Activated T-cell treated with anti-CD3 and anti-CD28 coated beads, Interleukin-2, amount 50 U/mL, for 72 hours (primary cell): ENCODE results near the gene MYOF. TPM values are rescaled to one million over a fixed set of nuclear protein-coding genes. Genes with fewer than 3 reads are reported as not detected.

Experiments used
- ATAC-seq, 2 donors: fragments of 150-1000 bp; cut with Tn5 transposase; replicated peaks in 1 of 2; 2 replicates each; pipeline ENCODE4 v1.10.0; 2021; ENCODE audit warnings: moderate library complexity in 2 of 2, mild to moderate bottlenecking in 1 of 2
- DNase-seq, 2 donors: peaks; one replicate each; pipeline ENCODE4 v3.0.0; 2021 to 2022; ENCODE audit warnings: mixed read lengths in 1 of 2
- H3K27ac Mint-ChIP-seq: one replicate; pipeline ENCODE4 v1.8.0; 2022; ENCODE audit warnings: mild to moderate bottlenecking, moderate library complexity, mixed read lengths
- H3K27me3 Mint-ChIP-seq: one replicate; pipeline ENCODE4 v1.8.0; 2022; ENCODE audit warnings: low read depth, mixed read lengths
- H3K36me3 Mint-ChIP-seq, 2 donors: one replicate each; pipeline ENCODE4 v1.8.0; 2022; ENCODE audit warnings: mixed read lengths in 2 of 2, mild to moderate bottlenecking in 1 of 2; ENCODE audit not compliant: insufficient read depth in 2 of 2
- H3K4me1 Mint-ChIP-seq: one replicate; pipeline ENCODE4 v1.8.0; 2022; ENCODE audit warnings: low read depth, mixed read lengths
- H3K4me3 Mint-ChIP-seq, 2 donors: one replicate each; pipeline ENCODE4 v1.8.0; 2022; ENCODE audit warnings: mild to moderate bottlenecking in 2 of 2, mixed read lengths in 2 of 2, moderate library complexity in 2 of 2
- H3K9me3 Mint-ChIP-seq, 2 donors: one replicate each; pipeline ENCODE4 v1.8.0; 2022; ENCODE audit warnings: mixed read lengths in 2 of 2
- total RNA-seq, 2 donors: library from RNA; stranded (reverse); gene quantifications; one replicate each; pipeline ENCODE4 v1.2.3, GENCODE V29; 2022

Gene MYOF
- total RNA-seq, 2 donors from 2014 or later: 32.3 to 32.4 TPM

DNA sequence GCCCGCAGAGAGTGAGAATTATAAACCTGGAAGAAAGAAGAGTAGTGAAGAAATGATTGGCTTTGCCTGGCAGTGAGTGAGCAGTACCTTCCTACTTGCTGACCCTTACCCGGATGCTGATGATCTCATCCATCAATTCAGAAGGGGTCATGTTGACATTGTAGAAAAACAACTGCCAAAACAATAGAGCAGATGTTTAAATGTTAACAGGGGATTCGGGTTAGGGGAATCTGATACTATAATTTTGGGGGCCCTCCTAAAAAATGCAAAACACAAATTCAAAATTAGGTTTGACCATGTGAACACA lies 78.1 kb downstream of the MYOF start:
- Mint-ChIP-seq H3K4me3 (no peak overlapping the region), H3K27me3 (no peaks in the 10 kb centered on the region), H3K9me3 (no peaks in the 10 kb centered on the region), H3K4me1 (peaks cover 4% of the 10 kb centered on the region), H3K27ac (no peak overlapping the region), H3K36me3 (peaks cover 3 to 11% of the 10 kb centered on the region in 2 donors)
- DNase-seq: no peak
- no peak for ATAC-seq

DNA sequence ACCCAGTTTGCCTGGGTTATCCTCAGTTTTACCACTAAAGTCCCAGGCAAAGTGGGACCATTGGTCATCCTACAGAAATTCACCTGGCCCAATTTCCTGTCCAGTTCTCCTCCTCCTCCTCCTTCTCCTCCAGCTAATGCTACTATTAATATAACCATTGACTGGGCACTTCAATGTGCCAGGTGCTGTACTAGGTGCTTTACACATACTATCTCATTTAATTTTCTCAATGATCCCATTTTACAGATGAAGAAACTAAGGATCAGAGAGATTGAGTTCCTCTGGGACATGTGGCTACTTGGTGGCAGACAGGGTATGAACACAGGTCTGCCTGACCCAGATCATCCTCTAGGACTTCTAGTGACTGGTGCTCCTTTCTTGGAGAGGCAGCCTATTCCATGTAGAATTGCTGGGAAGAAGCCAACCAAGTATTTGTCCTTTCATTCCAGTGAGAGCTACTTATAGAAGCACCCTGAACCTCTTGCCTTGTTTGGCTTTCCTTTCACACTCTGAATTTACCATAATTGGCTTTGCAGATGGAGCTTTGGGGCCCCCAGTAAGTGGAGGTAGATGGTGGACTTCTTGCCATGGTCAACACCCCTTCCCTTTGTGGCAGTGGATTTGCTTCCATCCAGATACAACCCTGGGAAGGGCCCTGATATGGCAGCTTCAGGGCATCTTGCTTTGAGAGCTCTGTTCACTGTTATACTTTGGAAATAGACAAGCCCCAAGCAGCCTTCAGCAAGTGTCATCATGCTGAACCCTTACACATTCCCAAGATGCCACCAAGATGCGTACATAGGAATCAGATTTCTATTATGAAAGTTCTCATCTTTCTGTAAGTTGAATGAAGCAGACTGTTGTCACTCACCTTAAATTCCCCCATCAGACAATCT lies 78.7 kb downstream of the MYOF start:
- ATAC-seq (no peak), DNase-seq (no peak)
- H3K4me1 Mint-ChIP-seq: peaks cover 10% of the 10 kb centered on the region
- H3K36me3 Mint-ChIP-seq: peaks cover 3 to 14% of the 10 kb centered on the region in 2 donors
- no peak overlapping the region for H3K4me3 Mint-ChIP-seq
- H3K27ac Mint-ChIP-seq: no peak overlapping the region
- H3K27me3 Mint-ChIP-seq: no peaks in the 10 kb centered on the region
- H3K9me3 Mint-ChIP-seq: no peaks in the 10 kb centered on the region

DNA sequence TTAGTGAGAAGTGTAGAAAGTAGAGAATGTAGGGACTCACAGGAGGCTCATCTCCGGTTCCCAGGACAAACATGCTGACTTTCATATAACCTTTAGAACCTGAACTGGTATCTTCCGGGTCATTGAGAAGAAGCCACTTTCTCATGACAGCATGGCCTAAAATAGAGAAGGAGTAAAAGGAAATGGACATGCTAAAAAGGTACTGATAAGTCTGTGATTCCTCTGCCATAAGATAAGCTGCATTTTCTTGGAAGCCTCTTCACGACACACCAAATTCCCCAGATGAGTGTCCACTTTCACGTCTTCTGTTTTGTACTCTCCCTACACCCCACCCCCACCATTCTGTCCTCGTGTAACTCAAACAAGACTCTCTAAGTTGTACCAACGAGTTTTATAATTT lies 79.9 kb downstream of the MYOF start:
- Mint-ChIP-seq H3K4me3 (no peak overlapping the region), H3K36me3 (peaks cover 3 to 22% of the 10 kb centered on the region in 2 donors), H3K27ac (no peak overlapping the region), H3K9me3 (no peaks in the 10 kb centered on the region), H3K27me3 (no peaks in the 10 kb centered on the region), H3K4me1 (peaks cover 18% of the 10 kb centered on the region)
- DNase-seq (no peak), ATAC-seq (no peak)

DNA sequence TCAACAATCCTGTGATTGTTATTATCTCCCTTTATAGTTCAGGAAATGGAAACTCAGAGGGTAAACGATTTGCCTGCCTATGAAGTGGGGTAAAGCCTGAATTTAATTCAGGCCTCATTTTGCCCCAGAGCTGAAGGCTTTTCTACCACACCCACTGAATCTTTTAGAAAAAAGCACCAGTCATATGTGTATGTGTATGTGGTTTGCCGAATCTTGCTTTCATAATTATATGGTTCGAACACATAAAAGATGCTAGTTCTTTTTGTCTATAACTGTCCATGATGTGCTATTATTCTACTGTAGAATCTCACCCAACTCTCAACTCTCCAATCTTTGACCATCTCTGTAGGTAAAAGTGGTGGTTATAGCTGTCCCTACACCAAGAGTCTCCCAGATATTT lies 83.6 kb downstream of the MYOF start:
- Mint-ChIP-seq H3K4me1 (peaks cover 18% of the 10 kb centered on the region), H3K9me3 (no peaks in the 10 kb centered on the region), H3K27me3 (no peaks in the 10 kb centered on the region), H3K4me3 (peak overlapping the region in 1 of 2 donors; percentile 48), H3K36me3 (peaks cover 1 to 31% of the 10 kb centered on the region in 2 donors), H3K27ac (no peak overlapping the region)
- ATAC-seq: peak; percentile 72 to 76
- DNase-seq: no peak

DNA sequence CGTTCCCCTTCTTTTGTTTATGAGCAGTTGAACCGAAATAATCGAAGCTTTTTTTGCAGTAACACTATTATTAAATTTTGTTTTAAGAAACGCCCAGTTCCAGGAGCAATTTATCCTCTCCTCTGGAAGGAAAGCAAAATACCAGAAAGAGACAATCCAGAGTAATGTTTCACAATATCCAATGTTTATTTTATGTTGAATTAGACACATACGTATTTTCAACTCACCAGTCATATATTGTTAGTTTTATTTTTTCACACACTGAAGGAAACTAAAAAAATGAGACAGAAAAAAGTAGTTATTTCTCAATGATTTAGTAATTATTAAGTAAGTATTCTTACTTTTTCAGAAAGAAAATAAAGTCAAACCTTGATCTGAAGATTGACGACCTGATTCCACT lies 85.1 kb downstream of the MYOF start:
- DNase-seq (no peak), ATAC-seq (no peak)
- Mint-ChIP-seq H3K4me1 (peaks cover 14% of the 10 kb centered on the region), H3K9me3 (no peaks in the 10 kb centered on the region), H3K27me3 (no peaks in the 10 kb centered on the region), H3K27ac (no peak overlapping the region), H3K4me3 (no peak overlapping the region), H3K36me3 (peaks cover 0 to 31% of the 10 kb centered on the region in 2 donors)

DNA sequence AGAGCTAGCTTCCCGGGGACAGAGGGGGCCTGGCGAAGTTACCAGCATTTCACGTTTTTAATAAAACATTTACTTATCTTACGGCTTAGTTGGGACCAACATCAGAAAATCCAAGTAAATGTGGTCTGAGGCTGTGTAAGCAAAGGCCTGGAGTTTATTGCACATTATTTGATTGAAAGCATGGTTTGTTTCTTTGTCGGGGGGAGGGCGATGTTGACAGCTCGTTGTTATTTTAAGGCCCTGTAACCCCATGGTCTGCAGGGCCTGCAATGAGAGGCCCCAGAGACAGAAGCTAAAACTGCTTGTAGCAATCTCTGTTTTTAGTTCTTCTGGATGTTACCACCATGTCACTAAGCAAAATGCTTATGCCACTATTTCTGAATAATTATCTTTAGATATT lies 88.9 kb downstream of the MYOF start:
- Mint-ChIP-seq H3K4me1 (peaks cover 20% of the 10 kb centered on the region), H3K4me3 (no peak overlapping the region), H3K27ac (no peak overlapping the region), H3K36me3 (peaks cover 0 to 19% of the 10 kb centered on the region in 2 donors), H3K27me3 (no peaks in the 10 kb centered on the region), H3K9me3 (no peaks in the 10 kb centered on the region)
- no peak for ATAC-seq
- no peak for DNase-seq

DNA sequence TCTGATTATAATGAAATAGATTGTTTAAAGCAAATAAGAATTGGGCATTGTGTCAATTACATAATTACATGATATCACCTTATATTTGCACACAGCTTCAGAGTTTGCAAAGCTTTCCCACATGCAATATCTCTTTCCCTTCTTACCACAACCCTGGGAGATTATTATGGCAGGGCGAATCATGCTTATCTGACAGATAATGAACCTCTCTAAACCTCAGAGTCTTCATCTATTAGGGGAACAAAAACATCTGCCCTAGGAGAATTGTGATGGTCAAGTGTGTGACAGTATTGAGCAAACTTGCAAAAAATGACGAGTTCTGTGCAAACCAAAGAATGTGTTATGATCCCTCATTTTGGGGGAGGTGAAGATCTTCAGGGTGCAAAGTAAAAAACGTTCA lies 90.0 kb downstream of the MYOF start:
- no peak for DNase-seq
- no peak for ATAC-seq
- peaks cover 2 to 16% of the 10 kb centered on the region in 2 donors for H3K36me3 Mint-ChIP-seq
- peaks cover 22% of the 10 kb centered on the region for H3K4me1 Mint-ChIP-seq
- H3K27me3 Mint-ChIP-seq: no peaks in the 10 kb centered on the region
- H3K27ac Mint-ChIP-seq: peak overlapping the region; percentile 24
- peaks cover 0 to 2% of the 10 kb centered on the region in 2 donors for H3K9me3 Mint-ChIP-seq
- H3K4me3 Mint-ChIP-seq: no peak overlapping the region

DNA sequence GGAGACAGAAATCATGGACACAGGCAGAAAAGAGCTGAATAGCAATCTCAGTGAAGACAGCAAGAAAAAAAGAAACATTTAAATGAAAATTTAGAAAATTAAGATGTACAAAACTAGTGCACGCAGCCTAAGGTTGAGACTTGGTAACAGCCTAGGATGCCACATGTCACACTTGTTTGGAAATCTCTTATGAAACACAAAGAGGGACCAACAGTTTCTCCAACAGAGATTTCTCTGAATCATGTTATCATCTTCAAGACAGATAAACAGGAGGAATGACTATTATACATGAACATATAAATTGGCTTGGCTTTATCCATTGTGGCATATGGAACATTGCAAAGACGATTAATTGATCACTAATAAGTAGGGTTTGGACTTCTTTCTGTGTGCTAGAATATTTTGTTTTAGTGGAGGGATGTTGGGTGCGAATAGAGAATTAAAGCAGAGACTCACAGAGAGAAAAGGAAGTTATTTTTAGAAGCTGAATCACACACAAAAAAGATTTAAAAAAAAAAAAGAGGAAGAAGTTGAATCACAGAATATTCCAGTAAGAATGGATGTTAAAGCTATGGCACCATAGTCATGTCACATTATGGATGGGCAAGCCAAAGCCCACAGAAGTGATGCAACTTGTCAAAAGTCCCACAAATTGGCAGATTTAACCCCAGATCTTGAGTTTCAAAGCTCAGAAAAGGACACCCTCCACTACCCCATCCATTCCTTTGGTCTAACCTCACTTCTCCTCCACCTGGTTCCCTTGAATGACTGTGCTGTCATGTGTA lies 91.6 kb downstream of the MYOF start:
- Mint-ChIP-seq H3K27ac (no peak overlapping the region), H3K4me3 (no peak overlapping the region), H3K4me1 (peaks cover 34% of the 10 kb centered on the region), H3K27me3 (no peaks in the 10 kb centered on the region), H3K36me3 (peaks cover 2 to 18% of the 10 kb centered on the region in 2 donors), H3K9me3 (peaks cover 0 to 2% of the 10 kb centered on the region in 2 donors)
- ATAC-seq: no peak
- no peak for DNase-seq

DNA sequence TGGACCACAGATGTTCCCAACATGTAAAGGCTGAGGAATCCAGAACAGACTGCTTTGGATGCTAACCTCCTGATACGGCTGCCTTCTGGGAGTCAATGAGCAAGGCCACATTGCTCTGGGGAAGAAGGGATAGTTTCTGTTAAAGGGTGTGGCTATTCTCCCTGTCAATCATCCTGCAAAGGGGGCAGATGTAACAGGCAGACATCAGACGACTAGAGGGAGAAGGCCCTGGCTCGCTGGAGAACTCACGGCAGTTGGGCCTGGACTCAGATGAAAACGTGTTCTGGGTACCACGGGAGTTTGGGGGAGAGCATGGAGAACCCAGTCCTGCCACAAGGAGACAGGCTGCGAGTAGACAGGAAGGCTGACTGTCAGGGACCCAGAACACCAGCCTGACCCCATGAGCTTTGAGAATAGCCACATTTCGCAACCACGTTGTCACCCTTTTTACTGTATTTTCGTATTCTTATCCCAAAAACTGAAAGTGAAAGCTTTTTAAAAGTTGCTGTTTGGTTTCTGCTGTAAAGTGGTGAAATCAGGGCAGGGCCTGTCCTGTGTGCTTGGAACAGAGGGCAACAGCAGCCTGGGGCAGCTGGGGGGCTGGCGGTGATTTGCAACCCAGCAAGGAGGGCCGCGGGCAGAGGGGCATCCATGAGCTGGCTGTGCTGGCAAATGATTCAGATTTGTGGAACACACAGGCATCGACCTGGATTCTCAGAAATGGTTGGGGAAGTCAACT lies 95.3 kb downstream of the MYOF start:
- peak overlapping the region; percentile 57 to 65 for H3K4me3 Mint-ChIP-seq
- peak; percentile 46 to 58 for ATAC-seq

DNA sequence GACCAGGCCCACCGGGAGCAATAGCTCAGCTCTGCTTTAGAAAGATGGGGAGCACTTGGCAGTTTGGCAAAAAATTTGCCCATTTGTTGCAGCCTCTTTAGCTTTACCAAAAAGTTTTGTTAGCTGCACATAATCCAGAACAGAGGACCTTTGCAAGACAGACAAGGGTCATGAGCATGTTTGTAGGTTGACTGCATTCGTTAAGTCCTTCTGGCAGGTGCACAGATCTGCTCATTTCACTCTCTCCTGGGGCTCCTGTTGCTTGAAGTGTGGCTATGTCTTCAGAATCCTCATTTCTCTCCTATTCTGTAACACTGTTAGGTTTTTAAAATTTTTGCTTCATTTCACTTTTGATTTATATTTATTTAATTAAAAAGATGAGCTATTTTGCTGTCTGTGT lies 96.8 kb downstream of the MYOF start:
- H3K4me1 Mint-ChIP-seq: peaks cover 45% of the 10 kb centered on the region
- peaks cover 2 to 23% of the 10 kb centered on the region in 2 donors for H3K36me3 Mint-ChIP-seq
- no peaks in the 10 kb centered on the region for H3K27me3 Mint-ChIP-seq
- peaks cover 0 to 2% of the 10 kb centered on the region in 2 donors for H3K9me3 Mint-ChIP-seq
- no peak overlapping the region for H3K27ac Mint-ChIP-seq
- no peak overlapping the region for H3K4me3 Mint-ChIP-seq
- DNase-seq (no peak), ATAC-seq (no peak)

More for the DNA sequence above, 95.3 kb downstream of the MYOF start:
- Mint-ChIP-seq H3K36me3 (peaks cover 2 to 17% of the 10 kb centered on the region in 2 donors), H3K4me1 (peaks cover 46% of the 10 kb centered on the region), H3K9me3 (peaks cover 0 to 2% of the 10 kb centered on the region in 2 donors), H3K27ac (peak overlapping the region; percentile 88), H3K27me3 (no peaks in the 10 kb centered on the region)
- DNase-seq: peak in 1 of 2 donors; percentile 20

DNA sequence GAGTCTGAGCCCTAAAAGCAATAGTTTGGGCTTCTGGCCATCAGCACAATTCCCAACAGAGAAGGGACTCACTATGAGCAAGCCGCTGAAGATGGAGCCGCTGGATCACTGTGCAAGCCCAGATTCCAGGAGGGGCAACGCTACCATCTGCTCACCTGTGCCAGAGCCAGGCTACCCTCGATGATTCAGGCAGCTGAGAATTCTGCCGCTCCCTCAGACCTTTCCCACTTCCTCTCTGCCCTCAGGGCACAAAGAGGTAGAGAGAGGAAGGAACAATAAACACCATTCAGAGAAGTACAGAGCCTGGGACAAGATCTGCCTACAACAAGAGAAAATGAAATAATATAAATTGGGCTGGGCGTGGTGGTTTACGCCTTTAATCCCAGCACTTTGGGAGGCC lies 98.1 kb downstream of the MYOF start:
- no peak for DNase-seq
- peaks cover 58% of the 10 kb centered on the region for H3K4me1 Mint-ChIP-seq
- no peak overlapping the region for H3K4me3 Mint-ChIP-seq
- H3K36me3 Mint-ChIP-seq: peaks cover 2 to 23% of the 10 kb centered on the region in 2 donors
- H3K27me3 Mint-ChIP-seq: no peaks in the 10 kb centered on the region
- H3K9me3 Mint-ChIP-seq: peaks cover 0 to 2% of the 10 kb centered on the region in 2 donors
- H3K27ac Mint-ChIP-seq: no peak overlapping the region
- no peak for ATAC-seq

DNA sequence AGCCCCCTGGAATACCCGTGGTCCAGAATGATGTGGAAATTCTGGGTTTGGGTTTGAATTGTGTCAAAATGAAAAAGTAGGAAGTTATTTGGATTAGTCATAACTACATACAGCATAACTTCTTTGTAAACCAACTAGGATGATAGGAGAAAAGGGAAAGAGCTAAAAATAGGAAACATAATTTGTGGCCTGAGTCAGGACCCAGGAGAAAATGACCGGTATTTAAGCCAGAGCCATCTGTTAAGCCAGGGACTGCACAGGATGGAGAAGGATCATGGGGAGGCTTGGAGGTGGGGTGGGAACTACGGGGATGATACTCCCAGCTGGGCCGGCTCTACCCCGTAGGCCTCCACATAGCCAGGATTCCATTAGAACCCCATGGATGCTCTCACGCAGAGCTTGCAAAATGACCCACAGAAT lies 98.6 kb downstream of the MYOF start:
- Mint-ChIP-seq H3K9me3 (peaks cover 0 to 2% of the 10 kb centered on the region in 2 donors), H3K27ac (no peak overlapping the region), H3K27me3 (no peaks in the 10 kb centered on the region)

More for the DNA sequence above, 98.6 kb downstream of the MYOF start:
- H3K4me3 Mint-ChIP-seq: no peak overlapping the region
- peaks cover 2 to 23% of the 10 kb centered on the region in 2 donors for H3K36me3 Mint-ChIP-seq
- DNase-seq: no peak
- no peak for ATAC-seq
- H3K4me1 Mint-ChIP-seq: peaks cover 62% of the 10 kb centered on the region
